SK-N-MC (cell line): ENCODE measurements around the gene SASH1.

Experiments
- EZH2 ChIP-seq: fragments of 200-600 bp; sonication (generic); IDR thresholded peaks from one replicate; pipeline ENCODE4 v1.6.1; 2017; ENCODE audit warnings: antibody characterized with exemption
- FOXP2 ChIP-seq: optimal IDR thresholded peaks from 2 replicates; pipeline ENCODE3; 2011; ENCODE audit warnings: mild to moderate bottlenecking, moderate library complexity; ENCODE audit not compliant: insufficient read depth; ENCODE audit errors: extremely low read length, control extremely low read depth
- POLR2AphosphoS5 ChIP-seq: IDR thresholded peaks from 2 replicates; pipeline ENCODE4 v1.6.1; 2012; ENCODE audit warnings: mild to moderate bottlenecking, low read depth, low read length, borderline replicate concordance

- TF ChIP-seq EZH2 (no peak), POLR2AphosphoS5 (no peak), FOXP2 (no peak)
Measured at GRCh38 chr6:148425443-148425842, 82.8 kb downstream of the SASH1 start.
